ENCODE data around the gene LASP1. TPM values are rescaled to one million over a fixed set of nuclear protein-coding genes. Genes with fewer than 3 reads are reported as not detected.
"Not testable (repeated sequence)": the region's sequence is repeated elsewhere in the genome, so short reads cannot be mapped to it uniquely, and the experiment has no call there.

The LASP1 gene
- total RNA-seq, 1 donor from 2014 or later: 172 TPM

DNA sequence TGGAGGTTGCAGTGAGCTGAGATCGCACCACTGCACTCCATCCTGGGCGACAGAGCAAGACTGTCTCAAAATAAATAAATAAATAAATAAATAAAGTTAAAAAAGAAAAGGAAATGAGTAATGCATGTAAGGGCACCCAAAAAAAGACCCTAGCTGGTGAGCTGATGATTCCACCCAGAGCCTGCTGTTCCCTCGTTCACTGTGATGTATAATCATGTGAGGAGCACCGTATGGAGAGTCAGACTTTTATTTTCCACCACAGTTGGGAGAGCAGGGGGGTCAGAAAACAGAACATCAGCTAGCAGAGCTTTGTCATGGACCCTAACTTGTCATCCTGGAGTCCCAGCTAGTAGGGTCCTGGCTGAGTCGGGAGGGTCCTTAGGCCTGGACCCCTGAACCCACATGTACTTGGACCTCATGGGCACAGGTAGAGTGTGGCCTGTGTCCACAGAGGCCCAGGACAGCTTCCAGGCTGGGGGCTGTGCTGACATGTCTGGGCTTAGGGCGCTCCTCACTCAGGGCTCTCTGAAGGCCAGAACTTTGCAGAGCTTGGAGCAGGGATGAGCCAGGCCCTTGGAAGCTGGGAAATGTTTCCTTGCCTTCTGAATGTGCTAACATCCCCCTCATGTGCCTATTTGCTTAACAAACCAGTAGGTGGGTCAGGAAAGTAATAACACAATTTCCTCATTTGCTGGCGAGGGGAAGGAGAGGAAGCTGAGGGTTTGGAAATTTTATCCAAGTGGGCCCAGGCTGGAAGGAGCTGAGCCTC is 36.8 kb downstream of the LASP1 start:
- DNase-seq (ENCODE audit: low spot score): no peak

DNA sequence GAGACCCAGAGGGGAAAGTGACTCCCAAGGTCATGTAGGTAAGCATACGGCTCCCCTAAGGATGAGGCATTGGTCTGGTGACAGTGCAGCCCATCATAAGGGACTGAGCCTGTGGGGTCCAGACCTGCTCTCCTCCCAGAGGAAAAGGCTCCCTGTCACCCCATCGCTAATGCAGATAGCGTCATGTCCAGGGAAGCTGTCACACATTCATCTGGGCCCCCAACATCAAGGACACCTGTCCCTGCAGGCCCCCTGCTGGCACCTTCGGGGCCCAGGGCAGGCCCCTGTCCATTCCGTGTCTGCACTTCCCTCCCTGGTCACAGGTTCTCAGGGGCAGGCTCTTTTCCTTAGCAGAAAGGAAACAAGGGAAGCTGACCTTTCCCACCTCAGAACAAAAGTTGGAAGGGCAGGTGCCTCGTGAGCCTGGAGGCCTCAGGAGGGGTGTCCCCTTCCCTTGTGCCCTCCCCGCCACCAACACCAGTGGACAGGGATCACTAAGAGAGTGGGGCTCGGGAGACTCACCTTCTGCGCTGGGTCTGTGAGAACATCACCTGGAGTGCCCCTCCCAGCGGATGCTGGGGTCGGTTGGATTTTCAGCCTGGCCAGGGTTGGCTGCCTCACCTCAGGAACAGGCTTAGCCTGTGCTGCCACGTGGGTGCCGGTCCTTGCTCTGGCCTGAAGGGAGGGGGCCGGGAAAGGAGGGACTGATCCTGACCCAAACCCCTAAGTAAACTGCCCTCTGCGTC is 38.2 kb downstream of the LASP1 start:
- DNase-seq (ENCODE audit: low spot score): no peak

DNA sequence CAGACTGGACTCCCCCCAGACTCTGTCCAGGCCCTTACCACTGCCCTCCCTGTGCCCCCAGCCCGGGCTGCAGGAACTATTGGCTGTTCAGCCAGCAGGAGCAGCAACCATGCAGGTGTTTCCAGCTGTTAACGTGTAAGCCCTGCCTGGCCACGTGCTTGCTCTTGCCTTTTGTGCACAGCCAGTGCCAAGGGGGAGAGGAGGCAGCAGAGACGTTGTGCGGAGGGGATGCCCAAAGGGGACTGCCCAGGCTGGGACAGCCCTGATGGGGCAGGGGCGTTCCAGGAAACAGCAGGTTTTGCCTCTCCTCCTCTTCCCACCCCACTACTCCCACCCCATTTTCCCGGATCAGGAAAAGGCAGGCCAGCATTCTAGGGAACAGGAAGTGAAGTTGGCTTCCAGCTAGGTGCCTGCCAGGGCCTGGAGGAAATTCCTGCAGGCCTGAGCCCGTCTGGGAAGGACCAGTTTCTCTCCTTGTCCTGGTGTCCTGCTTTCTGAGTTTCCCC is 38.9 kb downstream of the LASP1 start:
- DNase-seq (ENCODE audit: low spot score): no peak

DNA sequence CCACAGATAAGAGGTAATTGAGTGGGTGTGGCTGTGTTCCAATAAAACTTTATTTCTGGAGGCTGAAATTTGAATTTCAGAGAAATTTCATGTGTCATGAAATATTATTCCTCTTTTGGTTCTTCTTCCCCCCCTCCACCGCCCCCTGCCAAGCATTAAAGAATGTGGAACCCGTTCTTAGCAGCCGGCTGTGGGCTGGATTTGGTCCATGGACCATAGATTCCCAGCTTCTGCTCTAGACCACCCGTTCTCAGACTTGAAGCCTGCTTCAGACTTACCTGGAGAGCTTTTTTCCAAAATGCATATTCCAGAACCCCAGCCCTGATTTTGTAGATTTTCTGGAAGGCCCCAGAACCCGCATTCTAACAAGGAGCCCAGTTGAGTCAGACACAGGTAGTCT is 40.5 kb downstream of the LASP1 start:
- peak; percentile 33 for DNase-seq (ENCODE audit: low spot score)

DNA sequence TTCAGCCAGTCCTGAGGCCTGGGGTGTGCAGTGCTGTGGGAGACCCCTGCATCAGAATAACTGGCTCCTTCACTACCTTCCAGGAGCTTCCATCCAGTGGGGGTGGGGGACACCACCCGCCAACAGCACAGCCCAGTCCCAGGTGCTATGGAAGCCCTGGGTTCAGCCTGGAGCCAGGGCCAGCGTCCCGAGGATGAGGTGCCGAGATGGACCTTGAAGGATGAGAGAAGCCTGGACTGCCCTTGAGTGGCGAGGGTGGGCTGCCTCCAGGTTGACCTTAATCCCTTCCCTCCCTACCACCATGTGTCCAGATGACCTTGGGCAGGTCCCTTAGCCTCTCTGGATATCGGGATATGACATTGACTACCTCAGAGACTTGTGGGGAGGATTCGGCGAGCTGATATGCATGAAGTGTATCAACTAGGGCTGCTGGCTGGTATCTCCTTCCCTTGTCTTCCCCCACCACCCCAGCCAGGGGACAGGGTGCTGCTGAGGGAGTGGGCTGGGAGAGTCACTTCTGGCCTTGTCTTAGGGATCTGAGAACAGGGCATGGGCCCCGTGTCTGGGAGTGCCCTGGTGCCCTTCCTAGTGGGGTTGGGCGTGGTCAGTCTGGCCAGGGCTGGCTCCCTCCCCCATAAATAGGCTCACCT is 41.3 kb downstream of the LASP1 start:
- DNase-seq (ENCODE audit: low spot score): peak; percentile 76

DNA sequence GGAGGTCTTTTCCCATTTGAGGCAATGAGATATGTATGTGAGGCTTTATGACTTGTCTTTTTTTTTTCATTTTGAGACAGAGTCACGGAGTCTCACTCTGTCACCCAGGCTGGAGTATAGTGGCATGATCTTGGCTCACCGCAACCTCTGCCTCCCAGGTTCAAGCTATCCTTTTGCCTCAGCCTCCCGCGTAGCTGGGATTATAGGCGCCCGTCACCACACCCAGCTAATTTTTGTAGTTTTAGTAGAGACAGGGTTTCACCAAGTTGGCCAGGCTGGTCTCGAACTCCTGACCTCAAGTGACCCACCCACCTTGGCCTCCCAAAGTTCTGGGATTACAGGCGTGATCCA is 41.8 kb downstream of the LASP1 start:
- not testable (repeated sequence) for DNase-seq (ENCODE audit: low spot score)

DNA sequence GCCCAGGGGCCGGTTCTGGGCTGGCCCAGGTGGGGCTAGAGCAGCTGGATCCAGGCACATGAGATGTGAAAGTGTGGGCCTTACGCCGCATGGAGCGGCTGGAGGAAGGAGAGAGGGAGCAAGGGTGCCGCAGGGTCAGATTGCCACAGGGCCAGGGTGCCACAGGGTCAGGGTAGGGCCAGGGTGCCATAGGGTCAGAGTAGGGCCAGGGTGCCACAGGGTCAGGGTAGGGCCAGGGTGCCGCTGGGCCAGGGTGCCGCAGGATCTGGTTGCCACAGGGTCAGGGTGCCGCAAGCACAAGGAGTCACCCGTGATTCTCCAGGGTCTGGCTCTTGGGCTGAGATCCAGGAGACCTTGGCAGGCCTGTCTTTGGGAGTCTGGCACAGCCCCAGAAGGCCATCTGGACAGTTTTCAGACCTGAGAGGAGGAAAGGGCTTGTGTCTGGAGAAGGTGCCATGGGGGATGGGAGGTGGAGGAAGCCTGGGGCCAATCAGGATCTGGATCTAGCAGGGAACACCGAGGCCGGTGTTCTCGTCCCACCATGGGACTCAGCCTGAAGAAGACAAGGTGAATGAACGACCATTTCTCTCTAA is 42.5 kb downstream of the LASP1 start:
- DNase-seq (ENCODE audit: low spot score): peak; percentile 89

DNA sequence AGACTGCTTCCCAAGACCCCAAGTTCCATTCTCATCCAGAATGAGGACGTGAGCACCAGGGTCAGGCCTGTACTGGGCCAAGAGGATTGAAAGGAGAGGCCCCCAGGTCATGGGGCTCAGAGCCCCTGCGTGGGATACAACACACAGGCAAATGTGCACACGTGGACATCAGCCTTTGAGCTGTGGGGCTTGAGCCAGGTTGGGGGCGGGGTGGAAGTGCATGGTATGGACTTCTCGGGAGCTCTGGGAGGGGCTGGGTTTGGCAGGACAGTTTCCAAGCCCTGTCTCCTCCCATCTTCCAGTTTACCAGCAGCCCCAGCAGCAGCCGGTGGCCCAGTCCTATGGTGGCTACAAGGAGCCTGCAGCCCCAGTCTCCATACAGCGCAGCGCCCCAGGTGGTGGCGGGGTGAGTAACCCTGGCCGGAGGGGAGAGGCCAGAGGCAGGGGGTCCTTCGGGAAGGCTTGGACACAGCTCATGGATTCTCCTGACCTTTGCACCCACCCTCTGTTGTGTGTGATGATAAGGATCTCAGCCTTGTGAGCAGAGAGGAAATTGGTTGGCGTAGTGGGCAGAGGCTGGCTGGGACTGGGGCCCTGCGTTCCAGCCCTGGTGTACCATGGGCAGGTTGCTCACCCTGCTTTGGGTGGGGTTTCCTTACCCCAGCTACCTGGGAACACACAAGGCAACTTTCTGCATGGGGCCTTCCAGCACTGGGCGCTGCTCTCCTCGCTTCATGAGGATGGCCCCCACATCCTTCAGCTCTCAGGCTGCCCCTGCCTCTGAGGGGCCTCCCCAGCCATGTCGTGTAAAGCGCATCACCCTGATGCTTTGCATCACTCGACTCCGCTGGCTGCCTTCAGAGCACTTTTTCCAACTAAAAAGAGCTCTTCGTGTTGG is 45.1 kb downstream of the LASP1 start:
- DNase-seq (ENCODE audit: low spot score): peak; percentile 82

DNA sequence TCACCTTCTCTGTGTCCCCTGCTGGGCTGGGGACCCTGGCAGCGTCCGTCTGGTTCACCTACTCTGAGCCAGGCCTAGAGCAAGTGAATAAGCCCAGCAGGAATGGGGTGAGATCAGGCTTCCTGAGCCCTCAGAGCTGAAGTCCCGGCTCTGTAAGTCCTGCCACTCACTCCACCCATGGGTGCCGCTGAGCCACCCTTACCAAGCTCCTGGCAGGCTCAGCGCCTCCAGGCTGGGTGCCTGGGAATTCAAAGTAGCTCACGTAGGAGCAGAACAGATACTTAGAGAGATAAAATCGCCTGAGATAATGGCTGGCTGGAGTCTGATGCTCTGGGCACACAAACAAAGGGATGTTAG is 45.8 kb downstream of the LASP1 start:
- DNase-seq (ENCODE audit: low spot score): peak; percentile 59

DNA sequence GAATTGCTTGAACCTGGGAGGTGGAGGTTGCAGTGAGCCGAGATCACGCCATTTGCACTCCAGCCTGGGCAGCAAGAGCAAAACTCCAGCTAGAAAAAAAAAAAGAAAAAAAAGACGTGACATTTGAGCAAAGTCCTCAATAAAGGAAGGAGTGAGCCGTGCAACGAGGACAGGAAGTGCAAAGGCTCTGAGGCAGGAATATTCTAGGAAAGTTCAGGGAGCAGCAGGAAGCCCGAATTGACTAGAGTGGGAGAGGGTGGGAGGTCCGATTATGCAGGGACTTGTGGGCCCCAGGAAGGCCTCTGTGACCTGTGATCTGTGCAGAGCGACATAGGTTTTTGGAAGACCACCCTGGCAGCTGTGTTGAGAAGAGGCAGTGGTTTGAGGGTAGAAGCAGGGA is 46.9 kb downstream of the LASP1 start:
- peak; percentile 43 for DNase-seq (ENCODE audit: low spot score)

DNA sequence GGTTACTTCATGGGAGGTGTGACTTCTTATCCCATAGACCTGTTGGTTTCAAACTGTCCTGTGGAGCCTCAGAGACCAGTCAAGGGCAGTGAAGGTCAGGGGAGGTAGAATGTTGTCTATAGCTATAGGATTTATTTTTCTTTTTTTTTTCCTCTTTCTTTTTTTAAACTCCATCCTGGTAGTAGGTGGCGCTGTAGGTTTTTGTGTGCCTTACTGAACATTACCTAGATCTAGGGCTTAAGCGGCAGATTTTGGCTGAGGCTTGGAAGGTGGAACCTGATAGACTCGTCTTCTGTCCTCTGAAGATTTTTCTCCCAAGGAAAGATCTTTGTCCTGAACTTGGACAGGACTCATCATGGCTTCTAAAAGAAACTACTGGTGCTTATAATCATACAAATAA is 47.4 kb downstream of the LASP1 start:
- no peak for DNase-seq (ENCODE audit: low spot score)

DNA sequence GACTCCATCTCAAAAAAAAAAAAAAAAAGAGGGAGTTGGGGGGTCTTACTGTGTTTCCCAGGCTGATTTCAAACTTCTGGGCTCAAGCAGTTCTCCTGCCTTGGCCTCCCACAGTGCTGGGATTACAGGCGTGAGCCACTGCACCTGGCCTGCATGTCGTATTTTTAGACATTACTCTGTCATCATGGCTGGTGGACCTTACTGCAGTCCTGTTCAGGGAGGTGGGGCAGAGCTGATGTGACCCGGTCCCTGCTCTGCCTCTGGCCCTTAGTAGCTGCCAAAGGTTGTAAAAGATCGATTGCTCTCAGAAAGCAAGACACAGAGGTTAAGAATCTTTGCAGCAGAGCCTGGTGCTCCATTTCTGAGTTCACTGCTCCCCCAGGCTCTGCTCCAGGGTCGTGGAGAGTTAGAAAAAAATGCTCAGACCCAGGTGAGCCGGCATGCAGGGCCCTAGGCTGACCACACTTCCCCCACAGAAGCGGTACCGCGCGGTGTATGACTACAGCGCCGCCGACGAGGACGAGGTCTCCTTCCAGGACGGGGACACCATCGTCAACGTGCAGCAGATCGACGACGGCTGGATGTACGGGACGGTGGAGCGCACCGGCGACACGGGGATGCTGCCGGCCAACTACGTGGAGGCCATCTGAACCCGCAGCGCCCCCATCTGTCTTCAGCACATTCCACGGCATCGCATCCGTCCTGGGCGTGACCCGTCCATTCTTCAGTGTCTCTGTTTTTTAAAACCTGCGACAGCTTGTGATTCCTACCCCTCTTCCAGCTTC is 48.5 kb downstream of the LASP1 start:
- peak; percentile 82 for DNase-seq (ENCODE audit: low spot score)

DNA sequence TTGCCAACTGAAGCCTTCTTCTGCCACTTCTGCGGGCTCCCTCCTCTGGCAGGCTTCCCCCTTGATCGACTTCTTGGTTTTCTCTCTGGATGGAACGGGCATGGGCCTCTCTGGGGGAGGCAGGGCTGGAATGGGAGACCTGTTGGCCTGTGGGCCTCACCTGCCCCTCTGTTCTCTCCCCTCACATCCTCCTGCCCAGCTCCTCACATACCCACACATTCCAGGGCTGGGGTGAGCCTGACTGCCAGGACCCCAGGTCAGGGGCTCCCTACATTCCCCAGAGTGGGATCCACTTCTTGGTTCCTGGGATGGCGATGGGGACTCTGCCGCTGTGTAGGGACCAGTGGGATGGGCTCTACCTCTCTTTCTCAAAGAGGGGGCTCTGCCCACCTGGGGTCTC is 49.1 kb downstream of the LASP1 start:
- DNase-seq (ENCODE audit: low spot score): peak; percentile 57

DNA sequence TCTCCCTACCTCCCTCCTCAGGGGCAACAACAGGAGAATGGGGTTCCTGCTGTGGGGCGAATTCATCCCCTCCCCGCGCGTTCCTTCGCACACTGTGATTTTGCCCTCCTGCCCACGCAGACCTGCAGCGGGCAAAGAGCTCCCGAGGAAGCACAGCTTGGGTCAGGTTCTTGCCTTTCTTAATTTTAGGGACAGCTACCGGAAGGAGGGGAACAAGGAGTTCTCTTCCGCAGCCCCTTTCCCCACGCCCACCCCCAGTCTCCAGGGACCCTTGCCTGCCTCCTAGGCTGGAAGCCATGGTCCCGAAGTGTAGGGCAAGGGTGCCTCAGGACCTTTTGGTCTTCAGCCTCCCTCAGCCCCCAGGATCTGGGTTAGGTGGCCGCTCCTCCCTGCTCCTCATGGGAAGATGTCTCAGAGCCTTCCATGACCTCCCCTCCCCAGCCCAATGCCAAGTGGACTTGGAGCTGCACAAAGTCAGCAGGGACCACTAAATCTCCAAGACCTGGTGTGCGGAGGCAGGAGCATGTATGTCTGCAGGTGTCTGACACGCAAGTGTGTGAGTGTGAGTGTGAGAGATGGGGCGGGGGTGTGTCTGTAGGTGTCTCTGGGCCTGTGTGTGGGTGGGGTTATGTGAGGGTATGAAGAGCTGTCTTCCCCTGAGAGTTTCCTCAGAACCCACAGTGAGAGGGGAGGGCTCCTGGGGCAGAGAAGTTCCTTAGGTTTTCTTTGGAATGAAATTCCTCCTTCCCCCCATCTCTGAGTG is 49.6 kb downstream of the LASP1 start:
- no peak for DNase-seq (ENCODE audit: low spot score)

DNA sequence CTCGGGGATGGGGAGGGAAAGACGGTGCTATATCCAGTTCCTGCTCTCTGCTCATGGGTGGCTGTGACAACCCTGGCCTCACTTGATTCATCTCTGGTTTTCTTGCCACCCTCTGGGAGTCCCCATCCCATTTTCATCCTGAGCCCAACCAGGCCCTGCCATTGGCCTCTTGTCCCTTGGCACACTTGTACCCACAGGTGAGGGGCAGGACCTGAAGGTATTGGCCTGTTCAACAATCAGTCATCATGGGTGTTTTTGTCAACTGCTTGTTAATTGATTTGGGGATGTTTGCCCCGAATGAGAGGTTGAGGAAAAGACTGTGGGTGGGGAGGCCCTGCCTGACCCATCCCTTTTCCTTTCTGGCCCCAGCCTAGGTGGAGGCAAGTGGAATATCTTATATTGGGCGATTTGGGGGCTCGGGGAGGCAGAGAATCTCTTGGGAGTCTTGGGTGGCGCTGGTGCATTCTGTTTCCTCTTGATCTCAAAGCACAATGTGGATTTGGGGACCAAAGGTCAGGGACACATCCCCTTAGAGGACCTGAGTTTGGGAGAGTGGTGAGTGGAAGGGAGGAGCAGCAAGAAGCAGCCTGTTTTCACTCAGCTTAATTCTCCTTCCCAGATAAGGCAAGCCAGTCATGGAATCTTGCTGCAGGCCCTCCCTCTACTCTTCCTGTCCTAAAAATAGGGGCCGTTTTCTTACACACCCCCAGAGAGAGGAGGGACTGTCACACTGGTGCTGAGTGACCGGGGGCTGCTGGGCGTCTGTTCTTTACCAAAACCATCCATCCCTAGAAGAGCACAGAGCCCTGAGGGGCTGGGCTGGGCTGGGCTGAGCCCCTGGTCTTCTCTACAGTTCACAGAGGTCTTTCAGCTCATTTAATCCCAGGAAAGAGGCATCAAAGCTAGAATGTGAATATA is 50.8 kb downstream of the LASP1 start:
- peak; percentile 71 for DNase-seq (ENCODE audit: low spot score)

DNA sequence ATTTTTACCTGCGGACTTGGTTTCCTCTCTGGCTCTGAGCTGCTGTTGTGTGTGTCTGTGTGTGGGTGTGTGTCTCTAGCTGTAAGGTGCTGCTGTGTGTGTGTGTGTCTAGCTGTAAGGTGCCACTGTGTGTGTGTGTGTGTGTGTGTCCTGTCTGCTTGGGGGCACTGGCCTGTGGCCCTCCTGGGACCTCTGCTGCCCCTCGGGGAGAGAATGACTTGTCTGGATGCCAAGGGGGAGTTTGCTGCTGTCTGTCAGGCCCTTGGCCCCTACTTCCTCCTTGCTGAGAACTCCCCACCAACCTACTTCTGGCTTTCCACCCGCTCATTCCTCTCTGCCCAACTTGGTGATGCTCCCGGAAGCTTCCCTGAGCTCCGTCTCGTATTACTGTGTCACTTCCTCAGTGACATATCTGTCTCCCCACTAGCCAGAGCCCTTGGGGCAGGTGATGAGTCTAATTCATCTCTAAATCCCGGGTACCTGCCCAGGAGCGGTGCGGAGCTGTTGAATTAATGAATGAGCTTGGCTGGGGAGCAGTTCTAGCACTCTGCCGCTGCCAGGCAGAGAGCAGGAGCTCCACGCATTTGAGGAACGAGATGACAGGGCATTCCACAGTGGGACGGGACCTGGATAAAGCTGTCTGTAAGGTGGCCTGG is 52.0 kb downstream of the LASP1 start:
- no peak for DNase-seq (ENCODE audit: low spot score)

DNA sequence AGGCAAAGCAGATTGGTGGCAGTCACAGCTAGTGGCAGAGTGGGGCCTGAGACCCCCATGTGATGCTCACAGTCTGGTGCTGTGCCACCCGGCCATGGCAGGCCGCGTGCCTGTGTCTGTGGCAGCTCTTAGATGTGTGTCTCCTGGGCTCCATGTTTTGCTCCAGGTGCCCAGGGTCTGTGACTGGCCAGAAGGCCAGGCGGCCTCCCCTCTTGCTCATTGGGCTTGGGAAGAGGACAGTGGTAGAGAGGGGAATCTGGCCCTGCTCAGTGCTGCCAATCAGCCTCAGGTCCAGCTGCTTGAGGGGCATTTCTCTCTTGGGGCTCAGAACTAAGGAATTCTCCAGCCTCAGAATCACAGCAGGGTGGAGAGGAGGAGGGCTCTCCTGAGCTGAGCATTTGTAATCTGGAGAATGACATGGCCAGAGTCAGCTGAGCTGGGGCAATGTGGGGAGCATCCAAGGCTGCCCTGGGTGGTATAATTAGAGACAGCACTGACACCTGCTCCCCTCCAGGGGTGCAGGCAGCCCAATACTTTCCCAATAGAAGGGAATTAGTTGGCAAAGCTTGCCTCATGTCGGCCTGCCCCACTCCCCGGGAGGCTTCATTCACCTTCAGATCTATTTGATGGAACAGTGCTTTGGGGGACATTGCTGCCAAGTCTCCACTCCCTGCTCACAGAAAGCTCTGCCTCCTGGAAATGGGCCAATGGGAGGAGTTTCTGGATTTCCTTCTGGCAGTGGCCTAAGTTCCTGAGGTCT is 52.9 kb downstream of the LASP1 start:
- DNase-seq (ENCODE audit: low spot score): no peak

Measured in mesenteric fat pad (tissue), 1 donor.